ENCODE results near the gene ZFHX3.

ZFHX3 gene

GRCh38 chr16:73067671-73068540 lies 20.0 kb upstream of the ZFHX3 start:
- no peak for DNase-seq (ENCODE audit: low read depth in 3 of 3)

- DNase-seq (ENCODE audit: low read depth in 3 of 3) = no peak
Observed at GRCh38 chr16:73066927-73067670, 19.2 kb upstream of the ZFHX3 start.

GRCh38 chr16:73066331-73066926 lies 18.5 kb upstream of the ZFHX3 start:
- DNase-seq (ENCODE audit: low read depth in 3 of 3) = no peak

GRCh38 chr16:73065632-73066330 lies 17.9 kb upstream of the ZFHX3 start:
- no peak for DNase-seq (ENCODE audit: low read depth in 3 of 3)

GRCh38 chr16:73064994-73065545 lies 17.1 kb upstream of the ZFHX3 start:
- DNase-seq (ENCODE audit: low read depth in 3 of 3) = no peak

GRCh38 chr16:73064212-73064993 lies 16.5 kb upstream of the ZFHX3 start:
- DNase-seq (ENCODE audit: low read depth in 3 of 3) = no peak

- no peak for DNase-seq (ENCODE audit: low read depth in 3 of 3)
Observed at GRCh38 chr16:73063854-73064211, 15.9 kb upstream of the ZFHX3 start.

- DNase-seq (ENCODE audit: low read depth in 3 of 3) = no peak
Observed at GRCh38 chr16:73062743-73063733, 15.1 kb upstream of the ZFHX3 start.

- DNase-seq (ENCODE audit: low read depth in 3 of 3) = no peak
Observed at GRCh38 chr16:73062001-73062616, 14.2 kb upstream of the ZFHX3 start.

GRCh38 chr16:73060892-73061490 lies 13.1 kb upstream of the ZFHX3 start:
- no peak for DNase-seq (ENCODE audit: low read depth in 3 of 3)

- no peak for DNase-seq (ENCODE audit: low read depth in 3 of 3)
Observed at GRCh38 chr16:73059779-73060615, 12.1 kb upstream of the ZFHX3 start.

- no peak for DNase-seq (ENCODE audit: low read depth in 3 of 3)
Observed at GRCh38 chr16:73058616-73059409, 10.9 kb upstream of the ZFHX3 start.

GRCh38 chr16:73058221-73058615 lies 10.3 kb upstream of the ZFHX3 start:
- DNase-seq (ENCODE audit: low read depth in 3 of 3) = no peak

- DNase-seq (ENCODE audit: low read depth in 3 of 3) = no peak
Observed at GRCh38 chr16:73057291-73058210, 9.6 kb upstream of the ZFHX3 start.

- no peak for DNase-seq (ENCODE audit: low read depth in 3 of 3)
Observed at GRCh38 chr16:73056921-73057290, 9.0 kb upstream of the ZFHX3 start.

- no peak for DNase-seq (ENCODE audit: low read depth in 3 of 3)
Observed at GRCh38 chr16:73056448-73056847, 8.5 kb upstream of the ZFHX3 start.
